HG03095 (cell line): Measurements from ENCODE around the gene STK32C.
"Not testable (repeated sequence)": the region's sequence is repeated elsewhere in the genome, so short reads cannot be mapped to it uniquely, and the experiment has no call there.

Experiments used
- ATAC-seq: cut with Tn5 transposase; IDR thresholded peaks from one replicate; pipeline ENCODE4 v1.9.1; 2021; ENCODE audit warnings: moderate library complexity; ENCODE audit not compliant: unreplicated experiment

The STK32C gene

DNA sequence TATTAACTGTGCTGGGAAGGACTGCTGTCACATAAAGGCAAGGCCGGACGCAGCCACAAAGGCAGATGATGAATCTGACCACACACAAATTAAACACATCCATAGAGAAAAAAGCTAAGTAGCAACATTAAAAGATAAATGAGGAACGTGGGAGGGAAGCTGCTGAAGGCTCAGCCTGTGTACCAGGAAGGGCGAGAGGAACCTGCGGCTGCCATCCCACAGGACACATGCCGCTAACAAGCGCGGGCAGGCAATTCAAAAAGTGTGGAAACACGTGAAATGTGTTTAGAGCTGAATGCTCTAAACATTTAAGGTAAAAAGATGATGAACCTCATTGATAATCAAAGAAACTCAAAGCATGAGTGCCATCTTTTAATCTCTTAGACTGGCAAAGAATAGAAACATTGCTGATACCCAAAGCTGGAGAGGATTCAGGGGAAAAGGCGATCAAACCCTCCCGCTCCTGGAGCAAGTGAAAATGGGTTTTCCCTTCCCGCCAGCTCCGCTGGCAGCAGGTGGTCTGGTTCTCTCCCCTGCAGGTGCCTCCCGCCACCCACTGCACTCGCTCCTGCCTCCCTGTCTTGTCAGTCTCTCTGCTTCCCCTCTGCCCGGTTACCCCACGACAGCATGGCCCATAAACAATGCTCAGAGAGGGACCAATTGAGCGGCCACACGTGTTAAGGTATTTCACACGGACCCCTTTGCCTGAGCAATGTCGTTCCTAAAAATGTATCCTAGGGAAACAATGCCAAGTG, 4.2 kb downstream of the STK32C start:
- ATAC-seq, result no peak

DNA sequence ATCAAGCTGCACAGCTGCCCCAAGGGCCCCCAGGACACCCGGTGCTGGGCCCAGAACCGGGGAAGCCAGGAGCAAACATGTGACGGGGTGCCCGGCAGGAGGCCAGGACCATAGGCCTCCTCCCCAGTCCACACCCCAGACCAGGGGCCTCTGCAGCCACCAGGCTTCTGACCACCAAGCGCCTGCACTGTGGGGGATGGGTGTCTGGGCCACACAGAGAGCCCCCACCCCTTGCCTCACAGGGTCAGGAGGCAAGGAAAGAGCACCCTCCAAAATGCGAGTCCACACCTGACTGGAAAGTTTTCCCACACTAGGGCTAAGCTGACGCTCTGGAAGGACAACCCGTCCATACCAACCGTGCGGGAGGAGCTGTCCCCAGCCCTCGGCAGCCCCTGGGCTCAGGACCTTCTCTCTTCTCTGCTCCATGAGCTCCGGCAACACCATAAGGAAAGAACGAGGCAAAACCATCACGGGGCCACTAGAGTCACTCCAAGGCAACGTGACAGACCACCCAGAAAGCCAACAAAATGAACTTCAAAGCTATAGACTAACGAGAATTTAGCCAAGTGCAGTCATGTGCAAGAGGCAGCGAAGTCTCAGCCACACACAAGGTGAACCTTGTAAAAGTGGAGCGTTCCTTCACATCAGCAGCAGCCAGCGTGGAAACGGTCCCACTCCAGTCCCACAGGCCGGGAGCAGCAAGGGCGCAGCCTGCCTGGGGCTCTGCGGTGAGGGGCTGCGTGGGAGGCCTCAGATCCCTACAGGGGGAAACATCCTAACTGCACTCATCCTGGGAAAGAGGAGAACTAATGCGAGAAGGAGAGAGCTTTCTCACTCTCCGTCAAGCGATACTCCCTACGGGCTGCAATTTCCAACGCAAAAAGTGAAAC, 5.1 kb downstream of the STK32C start:
- no peak for ATAC-seq

DNA sequence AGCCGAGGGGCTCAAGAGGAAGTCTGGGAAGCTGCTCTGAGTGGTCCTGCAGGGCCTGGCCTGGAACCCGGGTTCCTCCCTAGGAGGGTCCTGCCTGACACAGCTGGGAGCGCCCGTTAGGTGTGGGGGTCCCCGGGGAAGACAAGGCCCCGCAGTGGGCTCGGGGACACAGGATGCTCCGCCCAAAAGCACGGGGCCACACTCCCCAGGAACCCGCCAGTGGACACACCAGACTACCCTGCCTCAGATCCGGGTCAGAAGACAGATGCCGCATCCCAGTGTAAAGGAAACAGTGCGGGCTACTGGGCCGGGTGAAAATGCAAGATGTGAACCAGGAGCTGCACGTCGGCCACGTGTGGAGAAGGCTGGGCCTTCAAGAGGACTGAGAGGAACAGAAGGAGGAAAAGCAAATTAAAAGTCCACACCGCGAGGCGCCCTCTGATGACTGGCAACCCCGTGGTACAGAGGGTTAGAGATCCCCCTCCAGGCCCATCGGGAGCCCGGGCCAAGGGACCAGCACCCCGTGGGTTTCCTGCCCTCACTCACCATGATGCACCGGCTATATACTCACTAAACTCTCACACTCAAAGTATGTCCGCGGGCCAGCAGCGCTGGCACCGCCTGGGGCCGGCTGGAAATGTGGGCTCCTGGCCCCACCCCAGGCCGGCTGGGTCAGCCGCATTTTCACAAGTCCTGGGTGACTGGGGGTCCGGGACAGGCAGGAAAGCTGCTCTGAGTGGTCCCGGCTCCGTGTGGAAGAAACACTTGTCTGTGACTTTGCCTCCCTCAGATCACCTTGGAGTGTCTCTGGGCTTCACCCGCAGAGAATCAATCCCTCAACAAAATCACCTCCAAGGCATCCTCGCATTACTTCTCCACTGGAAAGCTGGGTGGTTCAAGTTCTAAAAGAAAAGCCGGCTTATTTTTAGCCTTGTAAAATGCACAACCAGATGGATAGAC, 6.1 kb downstream of the STK32C start:
- no peak for ATAC-seq

DNA sequence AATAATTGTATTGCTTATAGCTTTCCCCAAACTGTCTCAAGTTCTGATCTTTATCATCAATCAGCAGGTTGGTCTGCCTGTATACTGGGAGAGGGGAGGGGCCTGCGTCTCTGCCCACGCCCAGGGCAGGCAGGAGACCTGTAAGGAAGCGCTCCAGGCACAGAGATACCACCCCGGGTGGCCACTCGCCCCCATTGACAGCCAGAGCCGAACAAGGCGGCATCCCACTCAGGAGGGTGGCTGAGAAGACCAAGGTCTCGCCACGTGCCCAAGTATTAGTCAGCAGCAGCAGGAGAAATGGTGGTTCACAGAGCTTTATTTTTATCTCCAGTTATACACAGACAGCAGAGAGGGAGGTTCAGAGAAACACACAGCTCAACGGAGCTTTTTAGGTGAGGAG, 7.2 kb downstream of the STK32C start:
- ATAC-seq, result no peak

DNA sequence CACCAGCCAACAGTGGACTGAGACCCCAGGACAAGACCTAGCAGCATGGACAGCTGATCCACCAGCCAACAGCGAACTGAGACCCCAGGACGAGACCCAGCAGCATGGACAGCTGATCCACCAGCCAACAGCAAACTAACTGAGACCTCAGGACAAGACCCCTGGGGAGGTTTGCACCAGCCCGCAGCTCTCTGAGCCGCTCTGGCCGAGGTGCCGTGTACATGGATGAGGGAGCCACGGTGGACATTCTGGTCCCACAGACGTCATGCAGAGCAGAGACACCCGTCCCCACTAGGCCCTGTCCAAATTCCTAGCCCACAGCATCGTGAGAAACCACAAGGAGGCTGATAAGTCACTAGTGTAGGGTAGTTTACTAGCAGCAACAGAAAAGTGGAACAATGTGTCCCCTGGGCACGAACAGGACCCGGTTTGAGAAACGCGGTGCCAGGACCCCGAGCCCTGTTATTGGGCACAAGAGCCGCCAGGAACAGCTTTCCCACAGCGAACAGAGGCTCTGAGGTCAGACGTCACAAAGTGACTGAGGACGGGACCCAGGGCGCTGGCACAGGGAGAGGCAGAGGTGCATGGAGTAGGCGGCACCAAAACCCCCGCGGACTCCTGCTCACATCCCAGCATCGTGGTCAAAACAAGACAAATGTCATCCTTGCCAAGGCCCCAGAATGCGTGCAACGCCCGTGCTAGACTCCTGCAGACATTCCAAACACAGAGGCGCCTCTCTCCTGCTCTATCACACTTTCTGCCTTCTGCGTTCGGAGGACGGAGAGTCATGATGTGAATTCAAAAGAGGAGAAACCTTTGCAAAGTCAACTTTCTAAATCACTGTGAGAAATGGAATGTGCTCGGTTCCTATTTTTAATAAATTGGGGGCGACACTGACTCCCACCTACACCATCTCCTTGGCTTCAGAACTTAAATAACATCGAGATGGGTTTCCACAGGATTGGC, 8.1 kb downstream of the STK32C start:
- no peak for ATAC-seq

DNA sequence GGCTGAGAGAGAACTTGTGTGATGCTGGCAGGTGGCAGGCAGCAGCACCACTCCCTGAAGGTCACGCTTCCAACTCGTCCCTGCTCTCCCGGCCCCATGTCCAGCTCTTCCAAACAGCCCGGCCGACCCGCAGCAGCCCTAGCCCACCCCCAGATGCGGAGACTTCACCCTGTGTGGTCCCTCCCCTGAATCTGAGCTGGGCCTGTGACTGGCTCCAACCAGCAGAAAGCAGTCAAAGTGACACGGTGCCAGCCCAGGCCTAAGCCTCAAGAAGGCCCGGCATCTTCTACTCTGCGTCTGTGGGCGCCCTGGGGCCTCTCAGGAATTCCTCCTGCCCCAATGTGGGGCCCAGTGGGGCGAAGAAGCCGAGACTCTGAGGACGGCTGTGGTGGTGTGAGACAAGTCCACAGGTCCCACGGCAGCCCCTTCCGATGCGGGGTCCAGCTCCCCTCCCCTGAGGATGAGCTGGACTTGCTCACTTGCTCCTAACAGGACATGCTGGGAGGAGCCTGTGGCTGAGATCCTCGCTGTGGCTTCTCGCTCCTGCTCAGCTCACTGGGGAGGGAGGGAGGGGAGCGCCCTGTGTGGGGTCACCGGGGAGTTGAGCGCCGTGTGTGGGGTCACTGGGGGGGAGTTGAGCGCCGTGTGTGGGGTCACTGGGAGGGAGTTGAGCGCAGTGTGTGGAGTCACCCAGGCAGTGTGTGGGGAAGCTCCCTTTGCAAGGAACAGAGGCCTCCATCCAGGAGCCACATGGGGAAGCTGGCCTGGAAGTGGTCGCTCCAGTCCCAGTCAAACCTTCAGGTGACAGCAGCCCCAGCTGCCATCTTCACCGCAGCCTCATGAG, 9.5 kb downstream of the STK32C start:
- ATAC-seq, result no peak

DNA sequence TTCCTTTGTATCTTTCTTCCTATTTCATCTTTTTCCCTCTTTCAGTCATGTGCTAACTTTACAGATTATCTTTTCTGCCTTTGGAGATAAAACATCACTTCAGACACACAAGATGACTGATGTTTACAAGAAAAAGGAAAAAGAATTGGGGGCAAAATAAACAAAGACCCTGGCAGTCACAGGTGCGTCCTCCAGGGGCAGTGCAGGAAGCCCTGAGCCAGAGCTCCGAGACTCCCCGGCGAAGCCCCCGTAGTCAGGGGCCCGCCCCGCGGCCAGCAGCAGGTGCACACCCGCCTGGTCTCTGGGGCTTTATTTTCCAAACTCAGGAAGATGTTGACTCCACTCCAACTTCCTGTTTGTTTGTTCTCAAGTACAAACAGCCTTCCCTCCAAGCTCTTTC, 10.2 kb downstream of the STK32C start:
- ATAC-seq, result no peak

DNA sequence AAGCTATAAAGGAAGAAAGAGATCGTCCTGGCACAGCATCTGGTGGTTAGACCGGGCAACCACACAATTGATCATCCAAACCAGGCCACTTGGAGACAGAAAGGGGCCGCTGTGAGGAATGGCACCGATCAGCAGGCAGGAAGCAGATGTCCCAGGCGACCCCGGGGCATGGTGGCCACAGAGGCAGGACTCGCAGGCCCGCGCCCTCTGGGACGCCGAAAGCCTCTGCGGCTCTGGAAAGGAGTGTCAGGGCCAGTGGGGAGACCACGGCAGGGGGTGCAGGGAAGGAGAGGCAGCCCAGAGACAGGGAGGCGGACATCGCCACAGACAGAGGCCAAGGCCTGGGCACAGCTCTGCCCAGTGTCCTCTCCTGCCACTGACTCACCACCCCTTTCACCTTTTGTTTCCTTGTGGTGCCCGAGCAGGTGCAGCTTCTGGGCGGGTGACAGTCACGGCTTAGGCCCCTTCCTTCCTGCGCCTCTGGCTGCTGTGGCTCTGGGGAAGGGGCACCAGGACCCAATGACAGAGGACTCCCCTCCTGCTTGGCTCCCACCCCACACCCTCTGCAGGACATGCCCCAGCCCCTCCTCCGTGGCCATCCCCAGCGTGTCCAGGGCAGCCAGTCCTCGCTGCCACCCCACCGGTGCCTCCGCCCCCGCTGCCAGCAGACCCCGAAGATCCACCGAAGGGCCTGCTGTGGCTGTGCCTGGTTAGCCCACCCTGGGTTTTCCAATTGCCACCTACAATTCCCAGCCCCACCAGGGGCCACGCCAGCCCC, 10.9 kb downstream of the STK32C start:
- no peak for ATAC-seq

DNA sequence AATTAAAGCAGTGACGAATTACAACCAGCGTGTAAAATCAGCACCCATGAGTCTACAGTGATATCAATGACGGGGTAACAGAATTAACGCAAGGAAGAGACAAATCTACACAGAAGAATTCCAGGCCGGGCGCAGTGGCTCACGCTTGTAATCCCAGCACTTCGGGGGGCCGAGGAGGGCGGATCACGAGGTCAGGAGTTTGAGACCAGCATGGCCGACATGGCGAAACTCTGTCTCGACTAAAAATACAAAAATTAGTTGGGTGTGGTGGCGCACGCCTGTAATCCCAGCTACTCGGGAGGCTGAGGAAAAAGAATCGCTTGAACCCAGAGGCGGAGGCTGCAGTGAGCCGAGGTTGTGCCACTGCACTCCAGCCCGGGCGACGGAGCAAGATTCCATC, 12.3 kb downstream of the STK32C start:
- ATAC-seq, result not testable (repeated sequence)

DNA sequence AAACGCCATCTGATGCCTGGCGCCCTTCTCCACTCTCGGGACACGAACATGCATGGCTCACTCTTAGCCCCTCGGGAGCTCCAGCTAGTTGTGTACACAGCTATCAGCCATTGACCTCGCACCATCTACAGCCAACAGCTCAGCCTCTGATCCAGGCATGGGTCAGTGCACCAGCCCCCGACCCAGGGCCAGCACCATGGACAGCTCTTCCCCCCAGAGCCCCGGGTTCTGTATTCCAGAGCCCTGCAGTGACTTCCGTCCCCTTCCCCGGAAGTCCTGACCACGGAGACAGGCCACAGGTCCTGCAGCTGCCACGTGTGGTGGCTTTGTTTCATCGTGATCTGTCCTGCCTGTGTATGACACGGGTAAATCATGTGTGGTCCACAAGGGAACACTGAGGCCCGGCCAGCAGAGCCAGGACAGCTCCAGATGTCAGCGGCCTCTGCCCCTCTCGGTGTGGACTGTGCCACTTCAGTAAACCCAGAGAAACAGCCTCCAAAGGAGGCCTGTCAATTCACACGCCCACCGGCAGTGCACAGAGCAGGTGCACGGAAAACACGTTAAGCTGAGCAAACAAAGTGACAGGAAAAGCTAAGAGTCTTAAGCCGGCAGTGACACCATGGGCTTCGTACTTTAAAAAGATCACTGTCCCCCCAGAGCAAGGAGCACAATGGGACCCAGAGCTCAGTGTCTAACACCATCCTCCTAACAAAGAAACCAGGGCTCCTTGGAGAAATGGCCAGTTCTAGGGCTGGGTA, 13.0 kb downstream of the STK32C start:
- ATAC-seq, result no peak

DNA sequence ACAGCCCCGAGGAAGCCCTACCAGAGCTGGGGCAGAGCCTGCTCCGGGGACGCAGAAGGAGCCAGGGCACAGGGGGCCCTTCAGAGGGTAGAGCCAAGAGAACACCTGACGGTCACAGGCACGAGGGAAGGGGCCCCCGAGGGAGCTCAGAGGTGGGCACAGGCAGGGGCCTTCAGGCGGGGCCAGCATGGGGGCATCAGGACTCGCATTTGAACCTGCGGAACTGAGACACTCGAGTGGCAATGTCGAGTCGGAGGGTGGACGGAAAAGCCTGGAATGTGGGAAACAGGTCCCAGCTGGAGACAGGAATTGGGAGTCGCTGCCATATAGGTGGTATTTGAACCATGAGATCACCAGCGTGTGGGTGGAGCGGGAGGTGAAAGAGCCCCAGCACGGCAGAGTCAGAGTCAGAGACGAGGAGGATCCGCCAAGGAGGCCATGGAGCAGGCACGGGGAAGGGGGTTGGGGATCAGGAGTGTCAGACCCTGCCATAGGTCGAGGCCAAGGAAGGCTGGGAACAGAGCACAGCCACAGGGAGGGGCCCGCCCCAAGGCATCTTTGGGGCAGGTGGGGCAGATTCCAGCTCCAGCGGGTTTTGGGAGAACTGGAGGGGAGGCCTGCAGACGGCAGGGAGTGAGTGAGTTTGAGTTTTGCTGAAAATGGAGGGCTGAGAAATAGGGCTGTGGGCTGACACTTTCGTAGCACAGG, 13.8 kb downstream of the STK32C start:
- no peak for ATAC-seq

DNA sequence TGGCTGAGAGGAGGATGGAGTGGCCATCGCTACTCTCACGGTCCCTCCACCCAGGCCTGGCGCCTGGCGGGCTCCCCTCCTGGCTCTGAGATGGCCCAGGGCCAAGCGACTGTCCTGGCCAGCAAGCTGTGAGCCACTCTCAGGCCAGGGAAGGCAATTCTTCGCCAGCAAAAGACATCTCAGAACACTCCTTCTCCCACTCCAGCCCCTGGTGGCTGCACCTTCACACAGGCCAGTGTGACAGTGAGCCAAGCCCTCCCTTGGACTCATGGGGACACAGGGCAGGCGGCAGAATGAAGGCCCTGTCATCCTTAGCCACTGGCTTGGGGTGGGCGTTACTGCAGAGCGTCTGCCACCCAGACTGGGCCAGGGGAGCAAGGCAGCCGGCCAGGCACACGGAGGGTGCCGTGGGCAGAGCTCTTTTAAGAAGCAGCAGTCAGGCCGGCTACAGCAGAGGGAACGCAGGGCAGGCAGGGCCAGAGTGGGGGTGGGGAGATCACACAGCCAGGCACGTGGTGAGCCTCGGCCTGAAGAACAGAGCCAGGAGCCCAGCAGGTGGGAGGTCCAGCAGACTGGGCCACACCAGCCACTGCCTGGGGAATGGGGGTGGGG, 14.4 kb downstream of the STK32C start:
- ATAC-seq, result no peak

DNA sequence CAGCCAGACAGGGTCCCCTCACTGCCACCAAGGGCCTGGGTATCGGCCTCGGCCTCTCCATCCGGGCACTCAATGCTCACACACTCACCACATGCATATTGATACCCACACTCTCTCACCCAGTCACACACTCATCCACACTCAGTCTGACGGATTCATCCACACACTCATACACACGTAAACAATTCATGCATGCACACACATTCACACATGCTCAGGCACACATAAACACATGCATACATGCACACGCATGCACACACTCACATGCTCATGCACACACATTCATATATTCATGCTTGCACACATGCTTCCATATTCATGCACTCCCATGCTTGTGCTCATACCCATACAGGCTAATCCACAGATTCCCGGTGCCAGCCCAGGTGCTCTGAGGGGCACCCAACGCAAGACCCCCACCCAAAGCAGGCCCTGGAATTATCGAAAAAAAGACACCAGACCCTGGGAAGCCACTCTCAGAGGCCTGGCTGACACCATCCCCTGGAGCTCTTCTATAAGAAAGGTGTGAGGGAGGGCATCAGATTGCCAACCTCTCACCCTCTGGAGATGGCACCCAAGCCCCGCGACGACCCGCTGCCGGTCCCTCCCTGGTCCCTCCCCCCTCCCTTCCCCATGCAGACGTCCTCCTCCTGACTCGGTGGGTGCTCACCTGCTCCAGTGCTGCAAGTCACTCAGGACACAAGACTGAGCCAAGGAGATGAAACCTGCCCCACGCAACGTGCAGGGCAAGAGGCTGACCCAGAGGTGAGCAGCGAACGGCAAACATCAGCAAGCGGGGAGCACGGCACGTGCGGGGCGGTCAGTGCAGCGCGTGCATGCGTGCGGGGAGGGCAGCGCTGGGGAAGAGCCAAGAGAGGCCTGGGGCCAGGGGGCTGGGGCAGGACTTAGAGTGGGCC, 15.2 kb downstream of the STK32C start:
- no peak for ATAC-seq

DNA sequence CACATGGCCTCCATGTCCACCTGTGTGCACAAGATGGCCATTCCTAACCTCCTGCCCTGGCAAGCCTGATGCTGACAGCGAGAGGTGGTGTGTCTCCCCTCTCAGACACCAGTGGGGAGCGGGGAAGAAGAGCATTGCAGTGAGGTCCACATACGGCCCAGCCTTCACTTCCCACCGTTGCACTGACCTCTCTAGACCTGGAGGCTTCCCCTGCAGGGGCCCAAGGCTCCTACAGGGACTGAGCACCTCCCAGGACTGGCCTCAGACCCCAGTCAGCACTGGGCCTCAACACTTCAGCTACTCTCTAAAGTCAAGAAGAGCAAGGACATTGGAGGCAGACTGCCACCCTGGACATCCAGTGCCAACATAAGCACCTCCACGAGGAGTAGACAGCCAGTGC, 15.9 kb downstream of the STK32C start:
- ATAC-seq, result no peak

DNA sequence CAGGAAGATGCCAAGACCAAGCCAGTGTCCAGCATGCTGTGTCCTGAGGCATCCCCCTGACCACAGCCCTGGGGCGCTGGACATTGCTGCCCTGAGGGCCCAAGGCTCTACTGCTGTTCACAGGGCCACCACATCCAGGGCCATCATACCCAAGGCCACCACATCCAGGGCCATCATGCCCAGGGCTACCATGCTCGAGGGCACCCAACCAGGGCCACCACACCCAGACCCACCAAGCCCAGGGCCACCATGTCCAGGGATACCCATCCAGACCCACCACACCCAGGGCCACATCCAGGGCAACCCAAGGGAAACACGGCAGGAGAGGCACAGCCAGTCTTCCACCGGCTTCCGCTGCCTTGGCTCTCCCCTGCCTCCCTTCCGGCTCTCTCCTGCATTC, 17.1 kb downstream of the STK32C start:
- ATAC-seq, result no peak

DNA sequence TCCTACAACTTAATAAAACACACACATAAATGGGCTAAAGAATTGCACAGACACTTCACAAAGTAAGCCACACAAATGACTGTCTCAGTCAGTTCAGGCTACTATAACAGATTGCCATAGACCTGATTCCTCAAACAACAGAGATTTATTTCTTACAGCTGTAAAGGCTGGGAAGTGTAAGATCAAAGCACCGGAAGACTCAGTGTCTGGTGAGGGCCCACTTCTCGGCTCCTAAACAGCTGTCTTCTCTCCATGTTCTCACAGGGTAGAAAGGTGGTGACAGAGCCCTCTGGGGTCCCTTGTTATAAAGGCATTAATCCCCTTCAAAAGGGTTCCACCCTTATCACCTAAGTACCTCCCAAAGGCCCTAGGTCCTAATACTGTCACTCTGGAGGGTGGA, 18.3 kb downstream of the STK32C start:
- ATAC-seq, result no peak
